T-helper 1 cell (primary cell): ENCODE results near the gene THYN1.
"Not testable (repeated sequence)": the region's sequence is repeated elsewhere in the genome, so short reads cannot be mapped to it uniquely, and the experiment has no call there.

Source experiments
- DNase-seq, 5 donors: peaks; one replicate each; pipeline ENCODE4 v3.0.0-alpha.2; 2012 to 2020

Gene THYN1

GRCh38 chr11:134275188-134275533 lies 22.0 kb upstream of the THYN1 start:
- DNase-seq, result no peak

GRCh38 chr11:134273317-134273712 lies 20.2 kb upstream of the THYN1 start:
- no peak for DNase-seq

DNA sequence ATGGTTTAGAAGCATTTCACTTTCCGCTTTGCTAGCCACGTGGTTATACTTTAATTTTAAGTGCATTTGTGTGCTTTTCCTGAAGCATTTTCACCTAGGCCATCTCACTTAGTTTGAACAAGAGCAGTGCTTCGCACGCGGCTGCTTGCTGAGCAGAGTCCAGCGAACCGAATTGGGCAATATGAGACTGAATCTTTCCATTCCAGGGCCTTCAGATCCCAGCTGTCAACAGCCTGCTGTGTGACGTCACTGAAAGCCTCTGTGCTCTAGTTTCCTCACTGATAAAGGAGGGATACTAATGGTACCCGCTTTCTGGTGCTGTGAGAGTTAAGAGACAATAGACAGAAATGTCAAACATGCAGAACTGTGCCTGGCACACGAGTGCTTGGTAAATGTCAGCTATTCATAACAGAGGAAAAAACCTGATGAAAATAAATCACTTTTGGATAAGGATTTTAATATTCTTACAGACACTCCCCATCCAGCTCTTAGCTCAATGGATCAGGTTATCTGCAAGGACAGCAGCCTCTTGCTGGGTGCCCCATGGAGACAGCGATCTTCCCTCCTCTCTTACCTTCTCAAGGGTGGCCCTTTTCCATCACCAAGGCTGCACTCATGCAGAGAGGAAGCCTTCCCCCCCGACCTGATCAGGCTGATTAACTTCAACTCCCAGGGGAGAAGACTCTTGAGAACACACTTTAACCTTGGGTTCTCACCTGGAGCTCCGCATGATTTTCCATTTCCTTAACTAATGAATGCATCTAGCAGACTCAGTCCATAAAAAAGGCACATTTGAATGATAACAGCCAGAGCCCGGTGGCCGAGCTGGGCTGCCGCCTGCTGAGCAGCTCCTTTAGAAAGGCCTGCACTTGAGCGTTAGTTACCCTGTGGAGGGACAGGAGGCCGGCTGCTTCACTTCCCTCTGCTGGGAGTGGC lies 19.5 kb upstream of the THYN1 start:
- no peak for DNase-seq

DNA sequence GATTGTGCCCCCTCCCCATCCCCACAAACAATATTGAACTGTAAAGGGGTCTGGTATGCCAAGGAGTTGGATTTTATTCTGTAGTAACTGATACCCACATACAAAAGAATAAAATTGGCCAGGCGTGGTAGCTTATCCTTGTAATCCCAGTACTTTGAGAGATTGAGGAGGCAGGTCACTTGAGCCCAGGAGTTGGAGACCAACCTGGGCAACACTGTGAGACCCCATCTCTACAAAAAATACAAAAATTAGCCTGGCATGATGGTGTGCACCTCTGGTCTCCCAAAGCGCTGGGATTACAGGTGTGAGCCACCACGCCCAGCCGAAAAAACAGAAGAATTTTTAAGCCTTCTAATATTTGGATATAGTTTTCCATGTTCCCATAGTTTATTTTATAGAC lies 18.8 kb upstream of the THYN1 start:
- DNase-seq, result no peak

DNA sequence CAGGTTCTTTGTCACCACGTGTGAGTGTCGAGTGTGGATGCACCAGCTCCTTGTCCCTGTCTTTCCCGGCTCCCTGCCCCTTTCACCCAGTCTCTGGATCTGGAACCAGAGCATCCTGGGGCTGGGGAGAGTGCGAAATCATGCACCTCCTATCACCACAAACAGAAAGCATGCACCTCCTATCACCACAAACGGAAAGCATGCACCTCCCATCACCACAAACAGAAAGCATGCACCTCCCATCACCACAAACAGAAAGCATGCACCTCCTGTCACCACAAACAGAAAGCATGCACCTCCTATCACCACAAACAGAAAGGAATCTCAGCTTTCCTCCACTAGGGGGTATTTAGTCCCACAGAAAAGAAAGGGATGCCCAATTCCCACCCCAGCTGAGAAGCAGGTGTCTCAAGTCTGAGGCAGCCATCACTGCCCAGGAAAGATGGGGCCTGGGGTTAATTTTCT lies 17.1 kb upstream of the THYN1 start:
- DNase-seq, result peak in 1 of 5 donors; percentile 83

DNA sequence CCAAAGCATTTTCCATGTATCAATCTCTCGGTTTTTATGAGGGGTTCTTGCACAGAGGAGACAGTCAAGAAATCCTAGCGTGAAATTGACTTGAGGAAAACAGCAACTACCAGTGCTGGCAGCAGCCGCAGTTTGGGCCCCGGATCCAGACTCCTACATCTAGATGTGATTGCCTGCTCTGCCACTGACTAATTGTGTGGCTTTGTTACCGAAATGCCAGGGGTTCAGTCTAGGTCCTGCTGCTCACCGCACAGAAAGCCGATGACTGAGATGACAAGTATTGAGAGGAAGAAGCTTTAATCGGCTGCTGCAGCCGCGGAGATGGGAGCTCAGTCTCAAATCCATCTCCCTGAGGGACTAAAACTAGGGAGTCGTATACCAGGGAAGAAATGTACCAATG lies 14.8 kb upstream of the THYN1 start:
- no peak for DNase-seq

DNA sequence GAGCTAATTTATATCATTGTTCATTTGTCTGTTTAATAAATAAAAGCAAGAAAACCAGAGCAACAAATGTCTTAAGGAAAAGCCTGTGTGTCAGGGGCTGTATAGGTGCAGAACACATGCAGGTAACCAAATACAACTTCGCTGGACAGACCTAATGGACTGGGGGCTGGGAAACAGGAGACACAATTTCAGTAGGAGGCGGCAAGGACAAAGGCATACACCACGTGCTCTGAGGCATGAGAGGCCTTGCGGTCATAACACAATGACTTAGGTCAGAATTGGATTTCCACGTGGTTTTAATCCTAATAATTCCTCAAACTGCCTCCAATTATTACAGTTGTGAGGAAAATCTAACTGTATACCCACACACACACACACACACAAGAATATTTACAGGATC lies 14.3 kb upstream of the THYN1 start:
- no peak for DNase-seq

GRCh38 chr11:134266841-134267251 lies 13.7 kb upstream of the THYN1 start:
- no peak for DNase-seq

- no peak for DNase-seq
Measured at GRCh38 chr11:134266440-134266839, 13.3 kb upstream of the THYN1 start.

DNA sequence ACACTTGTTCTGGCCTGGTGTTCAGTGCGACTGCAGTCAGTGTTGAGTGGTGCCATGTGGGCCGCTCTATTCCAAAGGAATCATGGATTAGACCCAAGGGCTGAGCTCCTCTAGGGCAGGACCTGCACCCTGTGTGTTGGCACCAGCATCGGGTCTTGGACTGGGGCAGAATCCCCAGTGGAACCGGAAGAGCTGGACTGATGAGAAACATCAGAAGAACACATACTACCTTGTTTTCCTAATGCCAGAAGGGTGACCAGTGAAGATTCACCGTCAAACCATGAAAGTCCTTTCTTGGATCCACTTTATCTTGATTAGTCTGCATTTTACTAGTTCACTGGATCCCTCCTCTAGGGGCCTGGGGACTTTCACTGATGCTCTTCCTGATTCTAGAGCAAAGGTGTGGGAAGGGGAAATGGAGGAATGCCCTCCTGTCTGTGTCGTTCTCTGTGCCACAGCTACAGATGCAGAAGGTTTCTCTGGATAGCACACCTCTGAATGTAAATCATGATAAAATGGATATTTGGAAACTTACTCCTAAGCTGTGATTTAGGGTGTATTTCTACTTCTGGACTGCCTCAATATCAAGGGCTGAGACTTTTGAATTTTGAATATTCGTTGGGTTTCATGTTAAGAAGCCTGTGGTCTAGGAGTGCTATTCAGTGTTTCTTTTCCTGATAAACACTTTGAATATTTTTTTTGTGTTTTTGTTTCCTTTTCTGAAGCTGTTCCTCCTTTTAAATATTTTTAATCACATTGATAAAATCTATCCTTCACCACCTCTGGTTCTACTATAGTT lies 12.0 kb upstream of the THYN1 start:
- no peak for DNase-seq

DNA sequence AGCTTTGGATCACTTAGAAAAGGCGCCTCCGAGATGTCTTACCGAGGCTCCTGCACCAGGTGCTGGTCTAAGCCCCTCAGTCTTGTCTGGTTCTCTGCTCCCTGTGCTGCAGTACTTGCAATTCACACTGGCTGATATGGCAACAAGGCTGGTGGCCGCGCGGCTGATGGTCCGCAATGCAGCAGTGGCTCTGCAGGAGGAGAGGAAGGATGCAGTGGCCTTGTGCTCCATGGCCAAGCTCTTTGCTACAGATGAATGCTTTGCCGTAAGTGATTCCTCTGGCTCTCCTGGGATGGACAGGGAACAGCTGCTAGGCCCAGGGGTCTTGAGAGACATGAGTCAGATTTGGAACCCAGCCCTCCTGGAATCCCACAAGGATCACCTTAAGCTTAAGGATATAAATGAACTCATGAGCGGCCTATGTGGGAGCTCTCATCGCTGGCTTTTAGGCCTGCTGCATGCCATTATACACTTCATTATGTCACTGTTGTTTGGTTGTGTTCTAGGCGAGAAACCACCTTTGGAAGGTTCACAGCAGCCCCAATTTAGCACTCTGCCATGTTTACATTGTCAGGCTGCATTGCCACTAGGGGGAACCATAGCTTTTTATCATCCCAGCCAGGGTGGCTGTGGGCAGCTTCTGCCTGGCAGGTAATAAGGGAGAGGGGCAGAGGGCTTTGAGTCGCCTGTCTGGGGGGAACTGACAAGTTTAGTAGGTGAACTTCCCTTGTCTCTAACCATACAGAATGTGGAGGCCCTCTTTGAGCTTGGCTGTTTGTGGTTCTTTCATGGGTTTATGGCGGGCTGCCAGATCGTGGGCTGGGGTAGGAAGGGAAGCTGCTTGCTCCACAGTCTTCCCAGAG lies 8.7 kb upstream of the THYN1 start:
- peak in 2 of 5 donors; percentile 23 to 43 for DNase-seq

GRCh38 chr11:134260983-134261382 lies 7.8 kb upstream of the THYN1 start:
- DNase-seq, result no peak

DNA sequence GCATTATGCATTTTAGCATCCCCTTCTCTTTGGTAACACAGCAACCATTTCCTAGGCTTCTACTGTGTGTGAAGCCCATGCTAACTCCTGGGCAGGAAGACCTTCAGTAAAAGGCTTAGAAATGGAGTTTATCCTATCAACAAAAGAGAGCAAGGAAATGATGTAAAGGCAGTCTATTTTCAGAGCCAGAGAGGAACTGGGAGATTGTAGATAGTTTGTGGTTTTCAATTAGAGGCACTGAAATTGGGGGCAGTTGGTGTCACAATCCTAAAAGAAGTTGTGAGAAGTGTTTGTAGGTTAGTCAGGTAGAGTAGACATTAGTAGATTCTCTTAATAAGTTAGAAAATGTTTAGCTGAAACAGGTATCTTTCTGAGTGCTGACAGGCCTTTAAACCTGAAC lies 7.4 kb upstream of the THYN1 start:
- DNase-seq, result no peak

GRCh38 chr11:134258577-134258976 lies 5.4 kb upstream of the THYN1 start:
- no peak for DNase-seq

- DNase-seq, result no peak
Measured at GRCh38 chr11:134257101-134257500, 3.9 kb upstream of the THYN1 start.

- not testable (repeated sequence) for DNase-seq
Measured at GRCh38 chr11:134255184-134255561, 2.0 kb upstream of the THYN1 start.

GRCh38 chr11:134254433-134255183 lies 1.5 kb upstream of the THYN1 start:
- DNase-seq, result no peak

- peak in 1 of 5 donors; percentile 15 for DNase-seq
Measured at GRCh38 chr11:134252346-134253187, 585 bp downstream of the THYN1 start.

DNA sequence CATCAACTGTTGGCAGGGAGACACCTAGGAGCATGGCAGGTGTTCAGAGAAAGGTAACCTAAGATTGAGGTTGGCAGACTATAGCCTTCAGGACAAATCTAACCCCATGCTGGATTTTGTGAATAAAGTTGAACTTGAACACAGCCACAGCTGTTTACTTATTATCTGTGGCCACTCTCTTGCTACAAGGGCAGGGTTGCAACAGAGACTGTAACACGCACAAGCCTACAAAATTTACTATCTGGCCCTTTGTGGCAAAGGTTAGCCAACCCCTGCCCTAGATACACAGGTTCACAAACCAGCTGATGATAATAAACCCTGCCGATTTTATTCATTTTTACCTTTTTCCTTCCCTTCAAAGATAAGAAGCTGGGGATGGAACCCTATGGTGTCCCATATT lies 2.5 kb downstream of the THYN1 start:
- no peak for DNase-seq

GRCh38 chr11:134250246-134250645 lies 2.9 kb downstream of the THYN1 start:
- DNase-seq, result no peak

- peak in 1 of 5 donors; percentile 58 for DNase-seq
Measured at GRCh38 chr11:134248910-134249480, 4.2 kb downstream of the THYN1 start.
